ENCODE data around the gene LGALS8. TPM values are rescaled to one million over a fixed set of nuclear protein-coding genes. Genes with fewer than 3 reads are reported as not detected.

The LGALS8 gene
- polyA plus RNA-seq, 2 of the 4 experiments (the other 2 are of a cell fraction), result 32.3 to 61.3 TPM

DNA sequence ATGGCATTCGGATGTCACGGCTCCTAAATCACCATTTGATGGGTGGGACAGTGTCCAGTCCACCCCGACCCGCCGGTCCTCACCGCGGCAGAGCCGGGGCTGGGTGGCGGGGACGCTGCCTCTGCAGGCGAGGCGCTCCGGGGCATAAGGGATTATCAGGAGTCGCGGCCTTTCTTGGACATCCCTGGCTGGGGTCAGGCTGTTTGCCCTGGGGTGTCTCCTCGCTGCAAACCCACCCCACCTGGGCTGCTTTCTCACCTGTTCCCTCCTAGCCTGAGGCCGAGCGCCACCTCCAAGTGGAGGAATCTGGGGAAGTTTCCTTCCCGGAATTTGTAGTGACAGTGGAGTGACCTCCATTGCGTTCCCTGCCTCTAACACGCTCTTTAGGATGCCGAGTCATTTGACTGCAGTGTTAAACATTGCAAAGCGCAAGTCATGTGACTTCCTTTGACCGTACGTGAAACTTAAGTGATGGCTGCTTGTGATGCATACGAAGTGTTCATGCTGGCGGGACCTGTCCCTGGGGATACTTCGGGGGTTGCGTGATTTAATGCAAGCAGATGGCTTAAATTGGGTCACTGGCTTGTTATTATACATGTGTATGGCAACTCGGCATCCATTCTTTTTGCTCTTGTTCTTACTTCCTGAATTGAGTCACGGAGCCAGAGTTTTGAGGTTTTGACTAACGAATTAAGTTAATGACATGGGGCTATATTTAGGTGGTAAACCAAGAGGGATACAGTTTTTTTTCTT is 536 bp downstream of the LGALS8 start (continued):
- TF ChIP-seq, protein P1, sequence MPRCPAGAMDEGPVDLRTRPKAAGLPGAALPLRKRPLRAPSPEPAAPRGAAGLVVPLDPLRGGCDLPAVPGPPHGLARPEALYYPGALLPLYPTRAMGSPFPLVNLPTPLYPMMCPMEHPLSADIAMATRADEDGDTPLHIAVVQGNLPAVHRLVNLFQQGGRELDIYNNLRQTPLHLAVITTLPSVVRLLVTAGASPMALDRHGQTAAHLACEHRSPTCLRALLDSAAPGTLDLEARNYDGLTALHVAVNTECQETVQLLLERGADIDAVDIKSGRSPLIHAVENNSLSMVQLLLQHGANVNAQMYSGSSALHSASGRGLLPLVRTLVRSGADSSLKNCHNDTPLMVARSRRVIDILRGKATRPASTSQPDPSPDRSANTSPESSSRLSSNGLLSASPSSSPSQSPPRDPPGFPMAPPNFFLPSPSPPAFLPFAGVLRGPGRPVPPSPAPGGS (IDR thresholded peaks at IDR 0.05), result peak; percentile 41; the same call in 1 of the 3 replicates
- TF ChIP-seq EHF (CRISPR knock-in tag; IDR thresholded peaks at IDR 0.05) (0 out of 2 replicates have a peak, but pooled peaks have one; percentile 31), HOXB13 (CRISPR knock-in tag; IDR thresholded peaks at IDR 0.05; ENCODE audit: low read depth) (no peak), TFCP2L1 (CRISPR knock-in tag; IDR thresholded peaks at IDR 0.05) (0 out of 2 replicates have a peak, but pooled peaks have one; percentile 50), KDM5A (IDR thresholded peaks at IDR 0.05) (peak; percentile 53; the same call in 1 of the 2 replicates), JUN (IDR thresholded peaks at IDR 0.05) (peak in 1 of 2 experiments; percentile 22; a peak in 1 of 5 replicates)

DNA sequence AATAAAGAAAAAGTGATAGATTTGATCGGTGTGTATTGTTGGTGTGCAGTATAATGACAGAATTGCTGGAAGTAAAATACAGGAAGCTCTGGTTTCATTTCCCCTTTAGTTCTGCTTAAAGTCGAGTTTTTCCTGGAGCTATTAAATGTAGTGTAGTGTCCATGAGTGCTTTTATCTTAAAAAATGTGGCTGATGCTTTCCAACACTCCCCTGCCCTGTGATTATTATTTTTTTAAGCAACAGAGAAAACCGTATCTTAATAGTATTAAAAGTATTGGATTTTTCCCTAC is 1.1 kb downstream of the LGALS8 start:
- DNase-seq (ENCODE audit: low read depth in 1 of 2, low spot score in 1 of 2), result no peak
- ChIA-PET POLR2A (no interaction called here), CTCF (no interaction called here)
- Histone ChIP-seq H3K4me1 (peaks cover 11% of the 10 kb centered on the region; the same call in 2 of the 3 replicates), H3K4me2 (peak overlapping the region; percentile 74), H3K4me3 (peak overlapping the region; percentile 99), H3K9me3 (no peaks in the 10 kb centered on the region), H3K27ac (peak overlapping the region; percentile 88 to 94)
- FAIRE-seq, result no peak
- under 1% methylated on average over 3 of the region's 3 CpGs for WGBS (ENCODE audit: missing lambda C conversion rate)
- TF ChIP-seq, protein P2, sequence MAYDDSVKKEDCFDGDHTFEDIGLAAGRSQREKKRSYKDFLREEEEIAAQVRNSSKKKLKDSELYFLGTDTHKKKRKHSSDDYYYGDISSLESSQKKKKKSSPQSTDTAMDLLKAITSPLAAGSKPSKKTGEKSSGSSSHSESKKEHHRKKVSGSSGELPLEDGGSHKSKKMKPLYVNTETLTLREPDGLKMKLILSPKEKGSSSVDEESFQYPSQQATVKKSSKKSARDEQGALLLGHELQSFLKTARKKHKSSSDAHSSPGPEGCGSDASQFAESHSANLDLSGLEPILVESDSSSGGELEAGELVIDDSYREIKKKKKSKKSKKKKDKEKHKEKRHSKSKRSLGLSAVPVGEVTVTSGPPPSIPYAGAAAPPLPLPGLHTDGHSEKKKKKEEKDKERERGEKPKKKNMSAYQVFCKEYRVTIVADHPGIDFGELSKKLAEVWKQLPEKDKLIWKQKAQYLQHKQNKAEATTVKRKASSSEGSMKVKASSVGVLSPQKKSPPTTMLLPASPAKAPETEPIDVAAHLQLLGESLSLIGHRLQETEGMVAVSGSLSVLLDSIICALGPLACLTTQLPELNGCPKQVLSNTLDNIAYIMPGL (CRISPR knock-in tag; IDR thresholded peaks at IDR 0.05; ENCODE audit: borderline replicate concordance), result no peak
- TF ChIP-seq HDAC2 (IDR thresholded peaks at IDR 0.05) (no peak), ZC3H11A (IDR thresholded peaks at IDR 0.05) (no peak)
- no peak for ATAC-seq

GRCh38 chr1:236526079-236526478 is 2.3 kb downstream of the LGALS8 start:
- ChIA-PET CTCF (interaction anchor here (0.9 to 2.0 kb wide), 5 partner anchors 10 to 422 kb away, joined by 3 to 5 read pairs (median 3); no protein-coding TSS in a partner anchor), POLR2A (no interaction called here)
- 79% methylated on average over 3 of the region's 3 CpGs for WGBS (ENCODE audit: missing lambda C conversion rate)
- ATAC-seq, result no peak
- peaks cover 11% of the 10 kb centered on the region; the same call in 2 of the 3 replicates for H3K4me1 ChIP-seq
- DNase-seq (ENCODE audit: low read depth in 1 of 2, low spot score in 1 of 2), result no peak
- H3K9me3 ChIP-seq, result no peaks in the 10 kb centered on the region
- H3K4me2 ChIP-seq, result no peak overlapping the region
- H3K27ac ChIP-seq, result no peak overlapping the region
- no peak for FAIRE-seq
- TF ChIP-seq RNF2 (IDR thresholded peaks at IDR 0.05; ENCODE audit: borderline replicate concordance, low read depth) (no peak), POLR2AphosphoS2 (conservative IDR thresholded peaks at IDR 0.05; ENCODE audit: low read length) (no peak)
- TF ChIP-seq, protein P2 (CRISPR knock-in tag; IDR thresholded peaks at IDR 0.05; ENCODE audit: borderline replicate concordance), result no peak
- H3K4me3 ChIP-seq, result no peak overlapping the region

- H3K4me2 ChIP-seq, result no peak overlapping the region
- ChIA-PET CTCF (interaction anchor here (1.6 kb wide), 1 partner anchor 389 kb away, joined by 3 read pairs; no protein-coding TSS in a partner anchor), POLR2A (no interaction called here)
- H3K27ac ChIP-seq, result no peak overlapping the region
- peaks cover 7% of the 10 kb centered on the region; the same call in 2 of the 3 replicates for H3K4me1 ChIP-seq
- FAIRE-seq (no peak), ATAC-seq (no peak), DNase-seq (ENCODE audit: low read depth in 1 of 2, low spot score in 1 of 2) (no peak)
- 89% methylated on average over 1 of the region's 1 CpG for WGBS (ENCODE audit: missing lambda C conversion rate)
- no peak overlapping the region for H3K4me3 ChIP-seq
- TF ChIP-seq CEBPB (IDR thresholded peaks at IDR 0.05) (no peak), ZFP36 (IDR thresholded peaks at IDR 0.05; ENCODE audit: borderline replicate concordance, partially characterized antibody) (no peak), MYC (IDR thresholded peaks at IDR 0.05; ENCODE audit: borderline replicate concordance, low read length) (no peak), KDM5A (IDR thresholded peaks at IDR 0.05) (no peak), FOSL2 (IDR thresholded peaks at IDR 0.05) (no peak), FOSL2 (CRISPR knock-in tag; IDR thresholded peaks at IDR 0.05) (no peak), USF2 (IDR thresholded peaks at IDR 0.05) (no peak), POLR2AphosphoS2 (conservative IDR thresholded peaks at IDR 0.05; ENCODE audit: low read length) (no peak), CHD4 (IDR thresholded peaks at IDR 0.05; ENCODE audit: borderline replicate concordance) (no peak)
- no peaks in the 10 kb centered on the region for H3K9me3 ChIP-seq
Observed at GRCh38 chr1:236530286-236530685, 6.5 kb downstream of the LGALS8 start.

All from A549 (cell line).